CD14-positive monocyte (primary cell): Measurements from ENCODE around the gene ATG7. TPM values are rescaled to one million over a fixed set of nuclear protein-coding genes. Genes with fewer than 3 reads are reported as not detected.

ENCODE experiments used
- DNase-seq, 3 donors: peaks; one replicate each; pipeline ENCODE4 v3.0.0-alpha.2; 2011 to 2022
- H2AFZ ChIP-seq: 2 replicates; pipeline ENCODE4 v1.6.0; 2012; ENCODE audit warnings: mild to moderate bottlenecking, low read depth, low read length, inconsistent platforms; ENCODE audit not compliant: insufficient read depth, poor library complexity, severe bottlenecking
- H3K27ac ChIP-seq, 2 donors: 1 replicate in 1 of 2; 2 replicates in 1 of 2; pipeline ENCODE4 v1.5.1; 2012 to 2013; ENCODE audit warnings: low read length in 2 of 2, control low read depth in 1 of 2, inconsistent platforms in 1 of 2, low read depth in 1 of 2, mild to moderate bottlenecking in 1 of 2
- H3K27me3 ChIP-seq, 2 donors: one replicate each; pipeline versions ENCODE4 v1.6.0 to v1.6.1; 2011 to 2013; ENCODE audit warnings: low read length in 2 of 2; ENCODE audit not compliant: control insufficient read depth in 2 of 2, insufficient read depth in 2 of 2
- H3K36me3 ChIP-seq, 2 donors: replicated peaks in 1 of 2; 1 replicate in 1 of 2; 2 replicates in 1 of 2; pipeline versions ENCODE4 v1.5.1 to v1.6.1; 2012 to 2013; ENCODE audit warnings: low read length in 2 of 2, control low read depth in 1 of 2, inconsistent platforms in 1 of 2, mild to moderate bottlenecking in 1 of 2; ENCODE audit not compliant: insufficient read depth in 2 of 2, control insufficient read depth in 1 of 2
- H3K4me1 ChIP-seq, 2 donors: 1 replicate in 1 of 2; 2 replicates in 1 of 2; pipeline versions ENCODE4 v1.5.1 to v1.6.1; 2012 to 2013; ENCODE audit warnings: low read length in 2 of 2, control low read depth in 1 of 2, inconsistent platforms in 1 of 2, mild to moderate bottlenecking in 1 of 2, moderate library complexity in 1 of 2; ENCODE audit not compliant: insufficient read depth in 2 of 2, control insufficient read depth in 1 of 2
- H3K4me2 ChIP-seq: replicated peaks from 2 replicates; pipeline ENCODE3; 2012; ENCODE audit warnings: low read length, moderate library complexity, mild to moderate bottlenecking; ENCODE audit not compliant: poor library complexity, severe bottlenecking; ENCODE audit errors: extremely low read depth
- H3K4me3 ChIP-seq, 3 experiments: fragments of 200-600 bp in 1 of 3; sonication (generic) in 1 of 3; replicated peaks in 1 of 3; 1 replicate in 2 of 3; 2 replicates in 1 of 3; pipeline ENCODE4 v1.5.1; 2011 to 2013; ENCODE audit warnings: low read length in 3 of 3, mild to moderate bottlenecking in 3 of 3, control low read depth in 2 of 3, low read depth in 2 of 3, inconsistent platforms in 1 of 3, moderate library complexity in 1 of 3
- H3K79me2 ChIP-seq: 2 replicates; pipeline ENCODE4 v1.6.0; 2012; ENCODE audit warnings: mild to moderate bottlenecking, control low read depth, inconsistent platforms, low read length, moderate library complexity; ENCODE audit not compliant: insufficient read depth
- H3K9ac ChIP-seq: 2 replicates; pipeline ENCODE4 v1.6.0; 2017; ENCODE audit warnings: low read length, mild to moderate bottlenecking; ENCODE audit not compliant: insufficient read depth, poor library complexity, severe bottlenecking
- H3K9me3 ChIP-seq, 2 donors: replicated peaks in 1 of 2; 1 replicate in 1 of 2; 2 replicates in 1 of 2; pipeline versions ENCODE4 v1.5.1 to v1.6.1; 2012 to 2013; ENCODE audit warnings: low read length in 2 of 2, control low read depth in 1 of 2; ENCODE audit not compliant: control insufficient read depth in 1 of 2, insufficient read depth in 1 of 2
- H4K20me1 ChIP-seq: 2 replicates; pipeline ENCODE4 v1.6.0; 2012; ENCODE audit warnings: mild to moderate bottlenecking, low read length, control low read depth, moderate library complexity; ENCODE audit not compliant: insufficient read depth
- H3K27ac Mint-ChIP-seq, 7 donors: one replicate each; pipeline ENCODE4 v1.8.0; 2020; ENCODE audit warnings: mild to moderate bottlenecking in 7 of 7, mixed read lengths in 7 of 7, moderate library complexity in 6 of 7, inconsistent platforms in 2 of 7
- H3K27me3 Mint-ChIP-seq, 3 donors: one replicate each; pipeline ENCODE4 v1.8.0; 2021 to 2022; ENCODE audit warnings: low read depth in 3 of 3, mild to moderate bottlenecking in 3 of 3, mixed read lengths in 3 of 3, moderate library complexity in 3 of 3, inconsistent platforms in 1 of 3
- H3K36me3 Mint-ChIP-seq, 2 donors: one replicate each; pipeline ENCODE4 v1.8.0; 2020; ENCODE audit warnings: mixed read lengths in 2 of 2, inconsistent platforms in 1 of 2, mild to moderate bottlenecking in 1 of 2
- H3K4me1 Mint-ChIP-seq: one replicate; pipeline ENCODE4 v1.8.0; 2020; ENCODE audit warnings: mild to moderate bottlenecking, mixed read lengths
- H3K4me3 Mint-ChIP-seq, 2 donors: one replicate each; pipeline ENCODE4 v1.8.0; 2020; ENCODE audit warnings: mild to moderate bottlenecking in 2 of 2, mixed read lengths in 2 of 2, moderate library complexity in 1 of 2
- H3K9me3 Mint-ChIP-seq, 7 donors: one replicate each; pipeline ENCODE4 v1.8.0; 2020 to 2022; ENCODE audit warnings: mixed read lengths in 7 of 7, mild to moderate bottlenecking in 6 of 7, moderate library complexity in 6 of 7, inconsistent platforms in 2 of 7
- WGBS: methylation state at CpG from one replicate; pipeline ENCODE4 v1.1.5; 2013; ENCODE audit warnings: missing lambda C conversion rate; ENCODE audit not compliant: insufficient coverage; 5-methylcytosine and 5-hydroxymethylcytosine counted together
- intact Hi-C, 2 donors: fragments of 100-400 bp; cut with micrococcal nuclease; formaldehyde crosslinking; loops; one replicate each; pipeline versions ENCODE4 v1.15.0 to v1.15.1; 2023
- polyA plus RNA-seq, 3 donors: library from polyadenylated mRNA; depleted of rRNA in 1 of 3; unstranded in 2 of 3; stranded (reverse) in 1 of 3; fragments of 300-500 nt in 2 of 3; fragments of >200 nt in 1 of 3; fragmentation: Illumina TruSeq in 2 of 3; gene quantifications; 1 replicate in 2 of 3; 2 replicates in 1 of 3; pipeline ENCODE4 v1.2.3, GENCODE V29; 2012 to 2021
- TF ChIP-seq, protein P1 (sequence below): fragments of 200-600 bp; IDR thresholded peaks from one replicate; pipeline ENCODE4 v1.8.0; 2022; ENCODE audit warnings: antibody characterized with exemption, mild to moderate bottlenecking

Gene ATG7
- polyA plus RNA-seq, 3 donors: 57.4 to 101 (median 89.7) TPM

DNA sequence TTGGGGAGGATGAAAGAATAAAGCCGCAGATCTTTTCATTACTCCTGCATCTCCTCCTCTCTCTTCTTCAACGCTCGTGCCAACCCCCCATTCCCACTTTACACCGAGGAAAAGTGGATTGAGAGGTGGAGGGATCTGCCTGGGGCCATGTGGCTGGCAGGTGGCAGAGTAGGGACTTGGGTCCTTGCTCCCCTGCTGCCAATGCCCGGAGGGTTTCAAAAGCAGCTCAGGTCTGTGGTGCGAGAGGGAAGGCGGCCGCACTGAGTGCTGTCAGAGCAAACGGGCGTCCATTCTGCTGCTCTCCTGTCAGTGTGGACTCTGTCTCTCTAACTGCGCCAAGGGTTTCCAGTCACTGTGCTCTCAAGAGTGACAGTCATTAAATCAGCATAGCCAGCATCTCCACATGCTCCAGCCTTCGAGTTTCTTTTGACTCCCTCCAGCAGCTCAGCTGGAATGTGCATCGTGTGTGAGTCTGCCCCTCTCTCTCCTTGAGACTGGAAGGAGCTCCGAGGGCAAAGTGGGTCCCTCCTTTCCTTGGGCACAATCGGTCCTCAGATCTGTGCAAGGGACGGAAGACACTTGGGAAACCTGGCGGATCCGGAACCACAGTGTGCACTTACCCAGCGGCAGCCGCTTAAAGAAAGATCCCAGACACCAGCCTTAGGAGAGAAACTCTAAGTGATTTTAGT, 302.9 kb downstream of the ATG7 start:
- H3K27ac Mint-ChIP-seq: peak overlapping the region in 2 of 7 donors; percentile 25 to 27
- WGBS: 97% methylated on average over 15 of the region's 20 CpGs

GRCh38 chr3:11575677-11576076, 303.5 kb downstream of the ATG7 start:
- H3K79me2 ChIP-seq: peaks cover 46% of the 10 kb centered on the region
- peaks cover 7 to 51% of the 10 kb centered on the region in 2 donors for H3K36me3 ChIP-seq
- peaks cover 12% of the 10 kb centered on the region for H3K4me1 Mint-ChIP-seq
- no peaks in the 10 kb centered on the region for H3K9me3 ChIP-seq
- H2AFZ ChIP-seq: no peak overlapping the region
- peak overlapping the region in 1 of 7 donors; percentile 27 for H3K27ac Mint-ChIP-seq
- H4K20me1 ChIP-seq: peaks cover 65% of the 10 kb centered on the region
- no peaks in the 10 kb centered on the region for H3K27me3 Mint-ChIP-seq
- intact Hi-C loops: no loop called here
- no peak overlapping the region for H3K4me3 Mint-ChIP-seq
- no peak overlapping the region for H3K4me2 ChIP-seq
- H3K9me3 Mint-ChIP-seq: no peaks in the 10 kb centered on the region
- H3K36me3 Mint-ChIP-seq: peaks cover 40 to 41% of the 10 kb centered on the region in 2 donors
- H3K9ac ChIP-seq: no peak overlapping the region
- H3K27me3 ChIP-seq: no peaks in the 10 kb centered on the region
- no peak for DNase-seq
- TF ChIP-seq, protein P1, sequence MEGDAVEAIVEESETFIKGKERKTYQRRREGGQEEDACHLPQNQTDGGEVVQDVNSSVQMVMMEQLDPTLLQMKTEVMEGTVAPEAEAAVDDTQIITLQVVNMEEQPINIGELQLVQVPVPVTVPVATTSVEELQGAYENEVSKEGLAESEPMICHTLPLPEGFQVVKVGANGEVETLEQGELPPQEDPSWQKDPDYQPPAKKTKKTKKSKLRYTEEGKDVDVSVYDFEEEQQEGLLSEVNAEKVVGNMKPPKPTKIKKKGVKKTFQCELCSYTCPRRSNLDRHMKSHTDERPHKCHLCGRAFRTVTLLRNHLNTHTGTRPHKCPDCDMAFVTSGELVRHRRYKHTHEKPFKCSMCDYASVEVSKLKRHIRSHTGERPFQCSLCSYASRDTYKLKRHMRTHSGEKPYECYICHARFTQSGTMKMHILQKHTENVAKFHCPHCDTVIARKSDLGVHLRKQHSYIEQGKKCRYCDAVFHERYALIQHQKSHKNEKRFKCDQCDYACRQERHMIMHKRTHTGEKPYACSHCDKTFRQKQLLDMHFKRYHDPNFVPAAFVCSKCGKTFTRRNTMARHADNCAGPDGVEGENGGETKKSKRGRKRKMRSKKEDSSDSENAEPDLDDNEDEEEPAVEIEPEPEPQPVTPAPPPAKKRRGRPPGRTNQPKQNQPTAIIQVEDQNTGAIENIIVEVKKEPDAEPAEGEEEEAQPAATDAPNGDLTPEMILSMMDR: no peak
- 100% methylated on average over 1 of the region's 10 CpGs for WGBS
- H3K4me1 ChIP-seq: peaks cover 10% of the 10 kb centered on the region in 2 donors
- H3K27ac ChIP-seq: no peak overlapping the region
- H3K4me3 ChIP-seq: no peak overlapping the region

More for the DNA sequence above, 302.9 kb downstream of the ATG7 start:
- no peak overlapping the region for H3K4me3 Mint-ChIP-seq
- no peaks in the 10 kb centered on the region for H3K9me3 Mint-ChIP-seq
- Histone ChIP-seq H3K4me3 (no peak overlapping the region), H3K27ac (peak overlapping the region in 1 of 2 donors; percentile 17), H4K20me1 (peaks cover 65% of the 10 kb centered on the region), H3K4me2 (no peak overlapping the region), H3K4me1 (peaks cover 15% of the 10 kb centered on the region in 2 donors), H3K9me3 (no peaks in the 10 kb centered on the region), H3K36me3 (peaks cover 7 to 46% of the 10 kb centered on the region in 2 donors), H3K9ac (no peak overlapping the region), H3K27me3 (no peaks in the 10 kb centered on the region), H3K79me2 (peaks cover 41% of the 10 kb centered on the region), H2AFZ (no peak overlapping the region)
- H3K36me3 Mint-ChIP-seq: peaks cover 36 to 39% of the 10 kb centered on the region in 2 donors
- H3K4me1 Mint-ChIP-seq: peaks cover 18% of the 10 kb centered on the region
- no peak for DNase-seq
- TF ChIP-seq, protein P1: no peak
- intact Hi-C loops: no loop called here
- H3K27me3 Mint-ChIP-seq: no peaks in the 10 kb centered on the region
